Transverse colon (tissue), 4 donors: ENCODE results near the gene SNF8. TPM values are rescaled to one million over a fixed set of nuclear protein-coding genes. Genes with fewer than 3 reads are reported as not detected.

Experiments used
- DNase-seq: peaks from one replicate; pipeline ENCODE4 v3.0.0-alpha.2; 2019
- H3K27ac ChIP-seq, 4 donors: fragments of 200-600 bp; sonication (generic); 2 replicates each; pipeline ENCODE4 v1.5.1; 2016 to 2018; ENCODE audit warnings: inconsistent platforms in 4 of 4
- H3K27me3 ChIP-seq: fragments of 200-600 bp; sonication (generic); 2 replicates; pipeline ENCODE4 v1.5.1; 2017; ENCODE audit warnings: inconsistent platforms
- H3K36me3 ChIP-seq, 4 donors: fragments of 200-600 bp; sonication (generic); 2 replicates each; pipeline ENCODE4 v1.5.1; 2017 to 2019; ENCODE audit warnings: inconsistent platforms in 4 of 4
- H3K4me1 ChIP-seq, 4 donors: fragments of 200-600 bp; sonication (generic); 2 replicates each; pipeline ENCODE4 v1.5.1; 2017 to 2020; ENCODE audit warnings: inconsistent platforms in 4 of 4
- H3K4me3 ChIP-seq, 4 donors: fragments of 200-600 bp; sonication (generic); 1 replicate in 1 of 4; 2 replicates in 3 of 4; pipeline versions ENCODE4 v1.5.1 to v1.6.1; 2017 to 2019; ENCODE audit warnings: inconsistent platforms in 4 of 4
- H3K9me3 ChIP-seq, 2 donors: fragments of 200-600 bp; sonication (generic); 2 replicates each; pipeline ENCODE4 v1.5.1; 2017 to 2019; ENCODE audit warnings: inconsistent platforms in 2 of 2
- EP300 ChIP-seq: sonication (generic); formaldehyde crosslinking; IDR thresholded peaks from one replicate; pipeline ENCODE4 v1.6.1; 2017; ENCODE audit warnings: antibody characterized with exemption, low read depth
- POLR2A ChIP-seq: fragments of 450-650 bp; IDR thresholded peaks from one replicate; pipeline ENCODE4 v1.6.1; 2016; ENCODE audit warnings: antibody characterized with exemption, mild to moderate bottlenecking, moderate library complexity
- POLR2AphosphoS5 ChIP-seq, 3 donors: sonication (generic); formaldehyde crosslinking; IDR thresholded peaks; one replicate each; pipeline ENCODE4 v1.6.1; 2016; ENCODE audit warnings: antibody characterized with exemption in 3 of 3
- WGBS, 2 donors: methylation state at CpG; one replicate each; pipeline ENCODE4 v1.1.5; 2018; ENCODE audit warnings: low coverage in 1 of 2; 5-methylcytosine and 5-hydroxymethylcytosine counted together
- in situ Hi-C, 4 donors: fragments of 200-750 bp; cut with MboI; loops; one replicate each; pipeline versions ENCODE4 v1.15.0 to v1.15.1; 2017; ENCODE audit warnings: low sequenced_read_pairs in 3 of 4, low pct_ligation_motif_present in 1 of 4, low pct_unique_long_range_greater_than_20kb in 1 of 4
- intact Hi-C: fragments of 100-400 bp; cut with DNase I; formaldehyde crosslinking; loops from one replicate; pipeline ENCODE4 v1.15.1; 2023; ENCODE audit warnings: low total_unique reads
- total RNA-seq, 4 donors: library from RNA; depleted of rRNA; stranded (reverse); fragments of >200 nt; gene quantifications; one replicate each; pipeline ENCODE4 v1.1.0, GENCODE V29; 2016
- TF ChIP-seq, protein P1 (sequence below), 5 experiments: fragments of 200-600 bp in 3 of 5; fragments of 450-650 bp in 2 of 5; sonication (generic) in 3 of 5; IDR thresholded peaks; 1 replicate in 2 of 5; 2 replicates in 3 of 5; pipeline ENCODE4 v1.5.1; 2016 to 2017; ENCODE audit warnings: antibody characterized with exemption in 5 of 5, inconsistent platforms in 3 of 5, mild to moderate bottlenecking in 2 of 5, moderate library complexity in 1 of 5

The SNF8 gene
- total RNA-seq, 4 donors from 2014 or later = 44.1 to 67.7 (median 62.0) TPM

DNA sequence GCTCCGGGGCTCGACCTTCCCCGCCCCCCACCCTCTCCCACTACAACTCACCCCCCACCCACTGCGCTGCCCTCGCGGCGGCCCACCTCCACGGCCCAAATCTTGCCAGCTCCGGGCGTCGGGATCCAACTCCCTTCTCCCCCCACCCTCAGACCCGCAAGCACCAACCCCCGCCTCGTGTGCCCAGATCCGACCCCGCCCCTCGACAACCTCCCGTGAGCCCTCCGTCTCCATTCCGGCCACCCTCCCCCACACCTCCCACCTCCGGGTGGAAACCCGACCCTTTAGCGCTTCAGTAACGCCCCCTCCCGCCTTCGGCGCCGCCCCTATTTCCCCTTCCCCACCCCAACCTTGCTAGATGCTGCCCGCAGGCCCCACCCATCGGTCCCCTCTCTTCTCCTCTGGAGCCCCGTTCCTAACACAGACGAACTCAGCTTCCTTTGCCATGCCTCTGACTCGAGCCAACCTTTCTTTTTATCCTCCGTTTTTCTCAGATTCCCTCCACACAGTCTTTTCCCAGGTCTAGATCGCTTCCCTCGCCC, 35.7 kb downstream of the SNF8 start:
- intact Hi-C loops = no loop called here
- TF ChIP-seq, protein P1, sequence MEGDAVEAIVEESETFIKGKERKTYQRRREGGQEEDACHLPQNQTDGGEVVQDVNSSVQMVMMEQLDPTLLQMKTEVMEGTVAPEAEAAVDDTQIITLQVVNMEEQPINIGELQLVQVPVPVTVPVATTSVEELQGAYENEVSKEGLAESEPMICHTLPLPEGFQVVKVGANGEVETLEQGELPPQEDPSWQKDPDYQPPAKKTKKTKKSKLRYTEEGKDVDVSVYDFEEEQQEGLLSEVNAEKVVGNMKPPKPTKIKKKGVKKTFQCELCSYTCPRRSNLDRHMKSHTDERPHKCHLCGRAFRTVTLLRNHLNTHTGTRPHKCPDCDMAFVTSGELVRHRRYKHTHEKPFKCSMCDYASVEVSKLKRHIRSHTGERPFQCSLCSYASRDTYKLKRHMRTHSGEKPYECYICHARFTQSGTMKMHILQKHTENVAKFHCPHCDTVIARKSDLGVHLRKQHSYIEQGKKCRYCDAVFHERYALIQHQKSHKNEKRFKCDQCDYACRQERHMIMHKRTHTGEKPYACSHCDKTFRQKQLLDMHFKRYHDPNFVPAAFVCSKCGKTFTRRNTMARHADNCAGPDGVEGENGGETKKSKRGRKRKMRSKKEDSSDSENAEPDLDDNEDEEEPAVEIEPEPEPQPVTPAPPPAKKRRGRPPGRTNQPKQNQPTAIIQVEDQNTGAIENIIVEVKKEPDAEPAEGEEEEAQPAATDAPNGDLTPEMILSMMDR (IDR thresholded peaks at IDR 0.05) = no peak
- TF ChIP-seq POLR2A (no peak), EP300 (no peak), POLR2AphosphoS5 (IDR thresholded peaks at IDR 0.05) (no peak)
- peaks cover 0 to 3% (median under 1%) of the 10 kb centered on the region in 4 donors for H3K36me3 ChIP-seq
- 4% methylated on average over 15 of the region's 36 CpGs; no CpG with 5 or more reads in 1 of the 2 donors for WGBS, 2 donors
- H3K27me3 ChIP-seq = no peaks in the 10 kb centered on the region
- peak; percentile 81 for DNase-seq
- peak overlapping the region; percentile 93 to 98 (median 95) for H3K4me3 ChIP-seq
- peak overlapping the region; percentile 85 to 94 (median 92) for H3K27ac ChIP-seq
- in situ Hi-C loops = no loop called here
- no peaks in the 10 kb centered on the region for H3K9me3 ChIP-seq
- H3K4me1 ChIP-seq = peaks cover 13 to 32% (median 27%) of the 10 kb centered on the region in 4 donors

DNA sequence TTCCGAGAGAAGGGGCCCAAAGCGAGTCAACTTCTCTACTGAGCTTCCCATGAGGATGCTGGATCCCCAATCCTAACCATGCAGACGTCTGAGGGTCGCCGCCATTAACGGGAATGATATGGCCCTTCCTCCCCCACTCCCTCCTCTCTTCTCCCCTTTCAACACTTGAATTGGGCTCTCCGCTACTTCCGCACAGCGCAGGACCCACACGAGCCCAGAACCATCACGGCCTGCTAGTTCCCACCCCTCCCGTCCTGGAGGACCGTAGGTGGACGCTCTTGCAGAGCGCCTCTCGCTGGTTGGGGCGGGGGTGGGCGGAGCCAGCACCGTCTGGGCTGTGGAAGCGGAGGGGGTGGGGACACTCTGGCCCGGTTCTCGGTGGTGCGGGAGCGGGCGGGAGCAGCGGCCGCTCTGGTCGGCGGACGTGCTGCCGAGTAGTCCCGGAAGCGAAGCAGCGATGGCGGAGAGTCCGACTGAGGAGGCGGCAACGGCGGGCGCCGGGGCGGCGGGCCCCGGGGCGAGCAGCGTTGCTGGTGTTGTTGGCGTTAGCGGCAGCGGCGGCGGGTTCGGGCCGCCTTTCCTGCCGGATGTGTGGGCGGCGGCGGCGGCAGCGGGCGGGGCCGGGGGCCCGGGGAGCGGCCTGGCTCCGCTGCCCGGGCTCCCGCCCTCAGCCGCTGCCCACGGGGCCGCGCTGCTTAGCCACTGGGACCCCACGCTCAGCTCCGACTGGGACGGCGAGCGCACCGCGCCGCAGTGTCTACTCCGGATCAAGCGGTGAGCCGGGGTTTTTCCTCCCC, 36.4 kb downstream of the SNF8 start, which contains the start of gene UBE2Z:
TSS of gene UBE2Z (plus strand) at position 361 of the 797 bp plus-strand sequence. CDS start at position 458, 97 bp downstream.
- DNase-seq = peak; percentile 94
- intact Hi-C loops = no loop called here
- peak within 1 kb of the TSS; percentile 93 to 98 (median 95) for H3K4me3 ChIP-seq
- peaks cover 13 to 32% (median 27%) of the 10 kb centered on the region in 4 donors for H3K4me1 ChIP-seq
- H3K36me3 ChIP-seq = peaks cover 0 to 3% (median 0%) of the 10 kb centered on the region in 4 donors
- H3K9me3 ChIP-seq = no peaks in the 10 kb centered on the region
- no peak for TF ChIP-seq EP300
- TF ChIP-seq, protein P1 (IDR thresholded peaks at IDR 0.05) = peak in 1 of 5 experiments; percentile 24
- peak; percentile 95 for TF ChIP-seq POLR2A
- TF ChIP-seq POLR2AphosphoS5 (IDR thresholded peaks at IDR 0.05) = peak; percentile 97
- in situ Hi-C loops = no loop called here
- no peaks in the 10 kb centered on the region for H3K27me3 ChIP-seq
- H3K27ac ChIP-seq = peak within 1 kb of the TSS; percentile 85 to 94 (median 92)
- WGBS, 2 donors = 0 to 1% methylated on average over 4 to 28 of the region's 81 CpGs

DNA sequence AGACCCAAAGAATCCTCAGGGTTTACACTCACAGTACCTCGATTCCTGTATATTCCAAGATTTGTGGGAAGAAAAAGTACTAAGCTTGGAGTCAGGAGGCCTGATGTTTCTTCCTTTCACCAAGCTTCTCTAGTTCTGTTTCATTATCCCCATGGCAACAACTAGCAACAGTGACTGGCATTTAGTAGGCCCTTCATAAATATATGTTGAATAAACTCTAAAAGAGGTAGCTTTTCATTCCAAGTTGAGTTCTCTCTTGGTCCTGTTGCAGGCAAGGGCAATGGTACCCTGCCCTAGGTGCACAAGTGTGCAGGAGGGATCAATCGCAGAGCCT, 37.0 kb downstream of the SNF8 start:
- Histone ChIP-seq H3K9me3 (no peaks in the 10 kb centered on the region), H3K27me3 (no peaks in the 10 kb centered on the region), H3K36me3 (no peaks in the 10 kb centered on the region), H3K4me1 (peaks cover 13 to 32% (median 27%) of the 10 kb centered on the region in 4 donors), H3K27ac (peak overlapping the region; percentile 85 to 94 (median 92)), H3K4me3 (peak overlapping the region; percentile 37 to 98 (median 95))
- WGBS, 2 donors = 17 to 33% methylated on average over 1 to 2 of the region's 2 CpGs
- intact Hi-C loops = no loop called here
- in situ Hi-C loops = no loop called here
- DNase-seq = no peak
- TF ChIP-seq POLR2AphosphoS5 (IDR thresholded peaks at IDR 0.05) = no peak
- TF ChIP-seq, protein P1 (IDR thresholded peaks at IDR 0.05) = no peak
- TF ChIP-seq POLR2A = no peak
- no peak for TF ChIP-seq EP300

DNA sequence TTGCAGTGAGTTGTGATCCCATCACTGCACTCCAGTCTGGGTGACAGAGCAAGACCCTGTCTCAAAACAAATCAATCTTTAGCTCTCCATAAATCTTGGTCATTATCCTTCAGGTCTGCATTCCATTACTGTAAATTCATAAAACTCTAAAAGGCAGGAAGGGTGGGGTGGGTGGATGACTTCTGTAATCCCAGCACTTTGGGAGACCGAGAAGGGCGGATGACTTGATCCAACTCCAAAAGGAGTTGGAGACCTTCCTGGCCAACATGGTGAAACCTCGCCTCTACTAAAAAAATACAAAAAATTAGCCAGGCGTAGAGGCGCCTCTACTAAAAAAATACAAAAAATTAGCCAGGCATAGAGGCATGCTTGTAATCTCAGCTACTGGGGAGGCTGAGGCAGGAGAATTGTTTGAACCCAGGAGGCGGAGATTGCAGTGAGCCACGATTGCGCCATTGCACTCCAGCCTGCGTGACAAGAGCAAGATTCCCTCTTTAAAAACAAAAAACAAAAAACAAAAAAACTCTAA, 38.6 kb downstream of the SNF8 start:
- DNase-seq = no peak
- Histone ChIP-seq H3K4me1 (peaks cover 13 to 27% (median 24%) of the 10 kb centered on the region in 4 donors), H3K4me3 (no peak overlapping the region), H3K36me3 (no peaks in the 10 kb centered on the region), H3K27ac (no peak overlapping the region), H3K9me3 (no peaks in the 10 kb centered on the region), H3K27me3 (no peaks in the 10 kb centered on the region)
- WGBS, 2 donors = 83 to 88% methylated on average over 9 of the region's 9 CpGs
- intact Hi-C loops = no loop called here
- no peak for TF ChIP-seq EP300
- TF ChIP-seq POLR2AphosphoS5 (IDR thresholded peaks at IDR 0.05) = no peak
- TF ChIP-seq, protein P1 (IDR thresholded peaks at IDR 0.05) = no peak
- TF ChIP-seq POLR2A = no peak
- in situ Hi-C loops = no loop called here
